Measurements from ENCODE around the gene BCL11A. TPM values are rescaled to one million over a fixed set of nuclear protein-coding genes. Genes with fewer than 3 reads are reported as not detected.

The BCL11A gene
- total RNA-seq, 6 experiments from 2014 or later = 1.1 to 3.0 (median 1.9) TPM

- H3K27ac Mint-ChIP-seq = peak overlapping the region; percentile 99
- TF ChIP-seq CTCF (IDR thresholded peaks at IDR 0.05) = no peak
- H3K27me3 Mint-ChIP-seq (ENCODE audit: insufficient read depth) = no peaks in the 10 kb centered on the region; the same call in 1 of the 2 replicates
- DNase-seq = no peak
- peaks cover 55% of the 10 kb centered on the region for H3K4me1 Mint-ChIP-seq (ENCODE audit: low read depth)
- H3K9me3 Mint-ChIP-seq = no peaks in the 10 kb centered on the region
- H3K4me3 Mint-ChIP-seq = peak overlapping the region; percentile 82; the same call in 1 of the 2 replicates
- no peaks in the 10 kb centered on the region for H3K36me3 Mint-ChIP-seq (ENCODE audit: low read depth)
These were observed 36.0 kb downstream of the BCL11A start for GRCh38 chr2:60517446-60517845.

DNA sequence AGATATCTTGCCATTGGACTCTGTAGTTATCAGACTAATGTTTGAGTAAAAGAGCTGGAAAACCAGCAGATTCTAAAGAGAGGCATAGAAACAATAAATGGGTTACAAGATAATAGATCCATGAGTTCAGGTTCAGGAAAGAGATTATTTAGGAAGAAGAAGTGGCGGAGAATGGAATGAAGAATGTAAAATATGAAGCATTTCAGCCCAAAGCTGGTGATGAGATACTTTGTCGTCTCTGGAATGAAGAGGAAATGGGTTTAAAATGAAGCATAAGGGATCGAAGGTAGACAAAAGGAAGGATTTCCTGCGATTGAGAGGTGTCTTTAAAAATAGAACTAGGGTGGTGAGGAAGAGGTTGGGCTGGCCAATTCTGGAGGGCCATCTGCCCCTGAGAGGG lies 36.6 kb downstream of the BCL11A start:
- H3K36me3 Mint-ChIP-seq (ENCODE audit: low read depth) = no peaks in the 10 kb centered on the region
- H3K9me3 Mint-ChIP-seq = no peaks in the 10 kb centered on the region
- no peak for DNase-seq
- H3K27ac Mint-ChIP-seq = peak overlapping the region; percentile 99
- peaks cover 55% of the 10 kb centered on the region for H3K4me1 Mint-ChIP-seq (ENCODE audit: low read depth)
- TF ChIP-seq CTCF (IDR thresholded peaks at IDR 0.05) = no peak
- H3K4me3 Mint-ChIP-seq = peak overlapping the region; percentile 82
- H3K27me3 Mint-ChIP-seq (ENCODE audit: insufficient read depth) = no peaks in the 10 kb centered on the region; the same call in 1 of the 2 replicates

- no peak for TF ChIP-seq CTCF (IDR thresholded peaks at IDR 0.05)
- DNase-seq = peak; percentile 86
- H3K27me3 Mint-ChIP-seq (ENCODE audit: insufficient read depth) = no peaks in the 10 kb centered on the region; the same call in 1 of the 2 replicates
- H3K27ac Mint-ChIP-seq = peak overlapping the region; percentile 99
- peaks cover 55% of the 10 kb centered on the region for H3K4me1 Mint-ChIP-seq (ENCODE audit: low read depth)
- no peaks in the 10 kb centered on the region for H3K36me3 Mint-ChIP-seq (ENCODE audit: low read depth)
- H3K4me3 Mint-ChIP-seq = peak overlapping the region; percentile 82
- no peaks in the 10 kb centered on the region for H3K9me3 Mint-ChIP-seq
These were observed 37.1 kb downstream of the BCL11A start for GRCh38 chr2:60516383-60516811.

DNA sequence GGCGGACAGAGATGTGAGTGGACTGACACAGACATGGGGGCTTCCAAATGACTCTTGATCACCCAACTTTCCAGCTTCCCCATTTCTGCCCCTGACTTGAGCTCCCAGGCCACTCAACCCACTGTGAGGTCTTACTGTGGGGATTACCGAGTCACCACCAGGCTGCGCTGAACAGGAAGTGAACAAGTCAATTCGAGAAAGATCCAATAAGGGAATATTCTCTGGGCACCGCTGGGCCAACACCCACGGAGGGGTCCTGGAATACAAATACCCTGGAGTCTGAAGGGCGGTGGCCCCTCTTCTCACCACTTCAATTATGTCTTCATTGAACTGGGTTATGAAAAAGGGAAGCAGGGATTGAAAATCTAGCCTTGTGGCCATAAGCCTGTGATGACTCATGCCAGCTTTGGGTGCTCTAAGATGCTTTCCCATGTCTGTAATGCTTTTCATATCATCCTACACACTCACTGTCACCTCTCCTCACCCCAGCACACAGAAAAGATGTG lies 37.7 kb downstream of the BCL11A start:
- H3K4me3 Mint-ChIP-seq = peak overlapping the region; percentile 82
- no peaks in the 10 kb centered on the region; the same call in 1 of the 2 replicates for H3K27me3 Mint-ChIP-seq (ENCODE audit: insufficient read depth)
- peak overlapping the region; percentile 99 for H3K27ac Mint-ChIP-seq
- DNase-seq = peak; percentile 76
- TF ChIP-seq CTCF (IDR thresholded peaks at IDR 0.05) = peak; percentile 55
- peaks cover 55% of the 10 kb centered on the region for H3K4me1 Mint-ChIP-seq (ENCODE audit: low read depth)
- H3K36me3 Mint-ChIP-seq (ENCODE audit: low read depth) = no peaks in the 10 kb centered on the region
- no peaks in the 10 kb centered on the region for H3K9me3 Mint-ChIP-seq

- H3K4me1 Mint-ChIP-seq (ENCODE audit: low read depth) = peaks cover 50% of the 10 kb centered on the region
- no peaks in the 10 kb centered on the region for H3K9me3 Mint-ChIP-seq
- H3K4me3 Mint-ChIP-seq = no peak overlapping the region
- H3K36me3 Mint-ChIP-seq (ENCODE audit: low read depth) = no peaks in the 10 kb centered on the region
- H3K27me3 Mint-ChIP-seq (ENCODE audit: insufficient read depth) = no peaks in the 10 kb centered on the region; the same call in 1 of the 2 replicates
- no peak for DNase-seq
- TF ChIP-seq CTCF (IDR thresholded peaks at IDR 0.05) = no peak
- H3K27ac Mint-ChIP-seq = no peak overlapping the region
These were observed 39.5 kb downstream of the BCL11A start for GRCh38 chr2:60513996-60514395.
